BLaER1 (cell line): ENCODE data around the gene EEF2K.

Experiments
- H3K27ac ChIP-seq: shearing (Covaris generic); formaldehyde crosslinking; 2 replicates; pipeline ENCODE4 v1.8.1; 2022
- H3K27me3 ChIP-seq: shearing (Covaris generic); formaldehyde crosslinking; 2 replicates; pipeline ENCODE4 v1.8.1; 2022
- H3K36me3 ChIP-seq: shearing (Covaris generic); formaldehyde crosslinking; 2 replicates; pipeline ENCODE4 v1.8.1; 2022
- H3K4me1 ChIP-seq: shearing (Covaris generic); formaldehyde crosslinking; 2 replicates; pipeline ENCODE4 v1.8.1; 2022
- H3K4me2 ChIP-seq: shearing (Covaris generic); formaldehyde crosslinking; 2 replicates; pipeline ENCODE4 v1.8.1; 2022
- H3K4me3 ChIP-seq: shearing (Covaris generic); formaldehyde crosslinking; 2 replicates; pipeline ENCODE4 v1.8.1; 2022
- H3K9ac ChIP-seq: shearing (Covaris generic); formaldehyde crosslinking; 2 replicates; pipeline ENCODE4 v1.8.1; 2022
- H3K9me3 ChIP-seq: shearing (Covaris generic); formaldehyde crosslinking; 2 replicates; pipeline ENCODE4 v1.8.1; 2022
- H4K20me1 ChIP-seq: shearing (Covaris generic); formaldehyde crosslinking; 2 replicates; pipeline ENCODE4 v1.8.1; 2022
- Cebpa-rat ChIP-seq: shearing (Covaris generic); IDR thresholded peaks from 2 replicates; pipeline ENCODE4 v1.8.1; 2022

Gene EEF2K

GRCh38 chr16:22336581-22336980, 130.5 kb downstream of the EEF2K start:
- H3K27ac ChIP-seq, result no peak overlapping the region
- no peaks in the 10 kb centered on the region for H3K4me1 ChIP-seq
- no peak overlapping the region for H3K4me2 ChIP-seq
- H3K9ac ChIP-seq, result no peak overlapping the region
- TF ChIP-seq Cebpa-rat, result no peak
- peaks cover 62% of the 10 kb centered on the region for H3K9me3 ChIP-seq
- H4K20me1 ChIP-seq, result no peaks in the 10 kb centered on the region
- no peak overlapping the region for H3K4me3 ChIP-seq
- no peaks in the 10 kb centered on the region for H3K27me3 ChIP-seq
- H3K36me3 ChIP-seq, result peaks cover 58% of the 10 kb centered on the region

DNA sequence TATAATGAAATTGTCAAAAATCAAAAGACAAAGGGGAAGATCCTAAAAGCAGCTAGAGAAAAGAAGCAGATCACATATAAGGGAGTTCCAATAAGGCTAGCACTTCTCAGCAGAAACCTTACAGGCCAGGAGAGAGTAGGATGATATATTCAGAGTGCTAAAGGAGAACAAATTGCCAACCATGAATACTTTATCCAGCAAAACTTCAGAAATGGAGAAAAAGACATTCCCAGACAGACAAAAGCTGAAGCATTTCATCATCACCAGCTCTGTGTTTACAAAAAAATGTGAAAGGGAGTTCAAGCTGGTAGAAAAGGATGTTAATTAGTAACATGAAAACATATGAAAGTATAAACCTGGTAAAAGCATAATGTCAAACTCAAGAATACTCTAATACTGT, 131.0 kb downstream of the EEF2K start:
- Histone ChIP-seq H3K9ac (no peak overlapping the region), H3K27me3 (no peaks in the 10 kb centered on the region), H4K20me1 (no peaks in the 10 kb centered on the region), H3K4me2 (no peak overlapping the region), H3K4me1 (no peaks in the 10 kb centered on the region), H3K27ac (no peak overlapping the region), H3K9me3 (peaks cover 62% of the 10 kb centered on the region), H3K36me3 (peaks cover 54% of the 10 kb centered on the region), H3K4me3 (no peak overlapping the region)
- TF ChIP-seq Cebpa-rat, result no peak

DNA sequence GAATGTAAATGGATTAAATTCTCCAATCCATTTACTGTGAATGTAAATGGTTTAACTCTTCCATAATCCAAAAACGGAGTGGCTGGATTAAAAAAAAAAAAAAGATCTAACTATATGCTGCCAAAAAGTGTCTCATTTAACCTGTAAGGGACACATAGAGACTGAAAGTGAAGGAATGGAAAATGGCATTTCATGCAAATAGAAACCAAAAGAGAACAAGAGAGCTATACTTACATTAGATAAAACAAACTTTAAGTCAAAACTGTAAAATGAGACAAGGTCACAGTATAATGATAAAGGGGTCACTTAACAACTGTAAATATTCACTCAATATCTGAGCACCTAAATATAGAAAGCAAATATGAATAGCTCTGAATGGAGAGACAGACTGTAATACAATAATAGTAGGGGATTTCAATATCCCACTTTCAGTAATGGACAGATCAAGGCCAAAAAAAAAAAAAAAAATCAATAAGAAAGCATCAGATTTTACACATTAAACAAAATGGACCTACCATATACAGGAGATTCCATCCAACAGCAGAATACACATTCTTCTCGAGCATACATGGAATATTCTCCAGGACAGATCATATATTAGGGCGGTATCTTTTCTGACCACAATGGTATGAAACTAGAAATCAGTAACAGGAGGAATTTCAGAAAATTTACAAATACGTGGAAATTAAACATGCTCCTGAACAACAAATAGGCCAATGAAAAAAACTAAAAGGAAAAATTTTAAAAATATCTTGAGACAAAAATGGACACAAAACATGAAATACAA, 132.0 kb downstream of the EEF2K start:
- H3K9me3 ChIP-seq, result peaks cover 62% of the 10 kb centered on the region
- peaks cover 44% of the 10 kb centered on the region for H3K36me3 ChIP-seq
- H4K20me1 ChIP-seq, result no peaks in the 10 kb centered on the region
- H3K27ac ChIP-seq, result no peak overlapping the region
- H3K4me3 ChIP-seq, result no peak overlapping the region
- no peak overlapping the region for H3K9ac ChIP-seq
- H3K4me2 ChIP-seq, result no peak overlapping the region
- no peaks in the 10 kb centered on the region for H3K4me1 ChIP-seq
- no peak for TF ChIP-seq Cebpa-rat
- H3K27me3 ChIP-seq, result no peaks in the 10 kb centered on the region
